WTC11 (cell line): ENCODE results near the gene NHS. TPM values are rescaled to one million over a fixed set of nuclear protein-coding genes. Genes with fewer than 3 reads are reported as not detected.

Experiments used
- ATAC-seq: fragments of 200-7000 bp; cut with Tn5 transposase; 2 replicates; pipeline ENCODE4 v1.10.0; 2021; ENCODE audit warnings: mild to moderate bottlenecking, moderate library complexity
- CTCF ChIA-PET: fragments of 300-600 bp; sonication (Branson Sonifier 250); formaldehyde crosslinking; loops from one replicate; lab custom pipeline; 2021; ENCODE audit warnings: antibody characterized with exemption; lab: Charles Lee
- POLR2A ChIA-PET: fragments of 350-600 bp; sonication (Branson Sonifier 250); formaldehyde crosslinking; loops from one replicate; lab custom pipeline; 2021; ENCODE audit warnings: antibody characterized with exemption; lab: Charles Lee
- DNase-seq: peaks from one replicate; pipeline ENCODE4 v3.0.0; 2021; ENCODE audit warnings: low spot score
- H3K27ac Mint-ChIP-seq: 2 replicates; pipeline ENCODE4 v1.8.0; 2021; ENCODE audit warnings: mixed read lengths
- H3K27me3 Mint-ChIP-seq: 2 replicates; pipeline ENCODE4 v1.8.0; 2021; ENCODE audit warnings: low read depth, mild to moderate bottlenecking, moderate library complexity, mixed read lengths
- H3K36me3 Mint-ChIP-seq: 2 replicates; pipeline ENCODE4 v1.8.0; 2021; ENCODE audit warnings: mixed read lengths
- H3K4me1 Mint-ChIP-seq: 2 replicates; pipeline ENCODE4 v1.8.0; 2022; ENCODE audit warnings: mixed read lengths
- H3K4me3 Mint-ChIP-seq: 2 replicates; pipeline ENCODE4 v1.8.0; 2021; ENCODE audit warnings: mild to moderate bottlenecking, moderate library complexity, mixed read lengths
- H3K9me3 Mint-ChIP-seq: 2 replicates; pipeline ENCODE4 v1.8.0; 2021; ENCODE audit warnings: mixed read lengths
- AR ChIP-seq: fragments of 250-450 bp; sonication (Bioruptor Pico); IDR thresholded peaks from 2 replicates; pipeline ENCODE4 v1.9.0; 2021; ENCODE audit warnings: mild to moderate bottlenecking
- E2F1 ChIP-seq: sonication (generic); formaldehyde crosslinking; IDR thresholded peaks from 2 replicates; pipeline ENCODE4 v1.8.0; 2022; ENCODE audit warnings: mild to moderate bottlenecking, missing genetic modification reagents
- ERG ChIP-seq: fragments of 250-450 bp; sonication (Bioruptor Pico); IDR thresholded peaks from 2 replicates; pipeline ENCODE4 v1.8.0; 2021; ENCODE audit warnings: mild to moderate bottlenecking
- ETV6 ChIP-seq: sonication (generic); formaldehyde crosslinking; IDR thresholded peaks from 2 replicates; pipeline ENCODE4 v1.8.1; 2022; ENCODE audit warnings: mild to moderate bottlenecking, missing genetic modification reagents
- GRHL2 ChIP-seq: fragments of 250-450 bp; sonication (Bioruptor Pico); IDR thresholded peaks from 2 replicates; pipeline ENCODE4 v1.8.0; 2022; ENCODE audit warnings: mild to moderate bottlenecking, moderate library complexity; ENCODE audit not compliant: insufficient replicate concordance, severe bottlenecking
- JUN ChIP-seq: sonication (generic); formaldehyde crosslinking; IDR thresholded peaks from 2 replicates; pipeline ENCODE4 v1.8.0; 2023; ENCODE audit warnings: mild to moderate bottlenecking, missing genetic modification reagents
- NR2C2 ChIP-seq: sonication (generic); formaldehyde crosslinking; IDR thresholded peaks from 2 replicates; pipeline ENCODE4 v1.8.0; 2022; ENCODE audit warnings: mild to moderate bottlenecking, missing genetic modification reagents
- PRDM15 ChIP-seq: sonication (generic); formaldehyde crosslinking; IDR thresholded peaks from 2 replicates; pipeline ENCODE4 v1.8.0; 2022; ENCODE audit warnings: missing genetic modification reagents
- SOX15 ChIP-seq: fragments of 250-450 bp; sonication (Bioruptor Pico); IDR thresholded peaks from 2 replicates; pipeline ENCODE4 v1.9.0; 2021; ENCODE audit warnings: mild to moderate bottlenecking
- TCF7 ChIP-seq: sonication (generic); formaldehyde crosslinking; IDR thresholded peaks from 2 replicates; pipeline ENCODE4 v1.8.0; 2022; ENCODE audit warnings: mild to moderate bottlenecking, low read depth, missing genetic modification reagents, moderate library complexity
- ZNF138 ChIP-seq: sonication (generic); formaldehyde crosslinking; conservative IDR thresholded peaks from 2 replicates; pipeline ENCODE4 v1.8.1; 2022; ENCODE audit warnings: mild to moderate bottlenecking, moderate library complexity, missing genetic modification reagents
- ZNF317 ChIP-seq: sonication (generic); formaldehyde crosslinking; IDR thresholded peaks from 2 replicates; pipeline ENCODE4 v1.8.1; 2023; ENCODE audit warnings: low read depth, mild to moderate bottlenecking, moderate library complexity, missing genetic modification reagents, borderline replicate concordance
- ZNF396 ChIP-seq: fragments of 250-450 bp; sonication (Bioruptor Pico); IDR thresholded peaks from 2 replicates; pipeline ENCODE4 v1.8.0; 2021; ENCODE audit warnings: mild to moderate bottlenecking, moderate library complexity, borderline replicate concordance
- total RNA-seq: library from RNA; stranded (reverse); gene quantifications from 3 replicates; pipeline ENCODE4 v1.2.3, GENCODE V29; 2021

NHS gene
- total RNA-seq, 1 experiment from 2014 or later, result 5.8 TPM

- peak; percentile 66 for ATAC-seq
- Mint-ChIP-seq H3K27ac (no peak overlapping the region), H3K36me3 (no peaks in the 10 kb centered on the region), H3K4me3 (peak overlapping the region; percentile 87), H3K4me1 (peaks cover 10% of the 10 kb centered on the region)
- TF ChIP-seq AR (CRISPR knock-in tag) (no peak), PRDM15 (CRISPR knock-in tag) (0 out of 2 replicates have a peak, but pooled peaks have one; percentile 37)
- TF ChIP-seq, all 79 proteins: peak for 1
- H3K27me3 Mint-ChIP-seq, result peaks cover 52% of the 10 kb centered on the region
- no peaks in the 10 kb centered on the region for H3K9me3 Mint-ChIP-seq
- ChIA-PET POLR2A (interaction anchor here (0.6 kb wide), 1 partner anchor 24 kb away, joined by 3 read pairs; no protein-coding TSS in a partner anchor), CTCF (no interaction called here)
- DNase-seq, result peak; percentile 27
Observed at GRCh38 chrX:17655211-17656034, 280.4 kb downstream of the NHS start.

GRCh38 chrX:17656035-17656418 lies 281.0 kb downstream of the NHS start:
- TF ChIP-seq ETV6 (CRISPR knock-in tag), result no peak
- no peak for TF ChIP-seq JUN (CRISPR knock-in tag)
- no peak for TF ChIP-seq GRHL2 (CRISPR knock-in tag)
- TF ChIP-seq ZNF138 (CRISPR knock-in tag), result no peak
- TF ChIP-seq NR2C2 (CRISPR knock-in tag), result no peak
- TF ChIP-seq SOX15 (CRISPR knock-in tag), result no peak
- TF ChIP-seq E2F1 (CRISPR knock-in tag), result no peak
- TF ChIP-seq PRDM15 (CRISPR knock-in tag), result no peak
- no peak for TF ChIP-seq ZNF396 (CRISPR knock-in tag)
- no peak for TF ChIP-seq ZNF317 (CRISPR knock-in tag)
- TF ChIP-seq TCF7, result no peak
- no peak for TF ChIP-seq ERG (CRISPR knock-in tag)
- DNase-seq (peak; percentile 35), ATAC-seq (peak; percentile 10)
- peaks cover 52% of the 10 kb centered on the region for H3K27me3 Mint-ChIP-seq
- H3K4me3 Mint-ChIP-seq, result peak overlapping the region; percentile 87
- H3K36me3 Mint-ChIP-seq, result no peaks in the 10 kb centered on the region
- H3K27ac Mint-ChIP-seq, result no peak overlapping the region
- CTCF ChIA-PET, result no interaction called here
- H3K9me3 Mint-ChIP-seq, result no peaks in the 10 kb centered on the region
- H3K4me1 Mint-ChIP-seq, result peaks cover 10% of the 10 kb centered on the region
- POLR2A ChIA-PET, result no interaction called here
